Fibroblast of skin of left biceps (primary cell): Measurements from ENCODE around the gene SIRT1.
A peak's percentile ranks its signal among the peaks of the same experiment; 100 is the strongest.
"Not testable (repeated sequence)": the region's sequence is repeated elsewhere in the genome, so short reads cannot be mapped to it uniquely, and the experiment has no call there.

Experiments used
- DNase-seq, 2 experiments: peaks; one replicate each; pipeline ENCODE4 v3.0.0-alpha.2; 2013; ENCODE audit warnings: low read depth in 2 of 2

Gene SIRT1

DNA sequence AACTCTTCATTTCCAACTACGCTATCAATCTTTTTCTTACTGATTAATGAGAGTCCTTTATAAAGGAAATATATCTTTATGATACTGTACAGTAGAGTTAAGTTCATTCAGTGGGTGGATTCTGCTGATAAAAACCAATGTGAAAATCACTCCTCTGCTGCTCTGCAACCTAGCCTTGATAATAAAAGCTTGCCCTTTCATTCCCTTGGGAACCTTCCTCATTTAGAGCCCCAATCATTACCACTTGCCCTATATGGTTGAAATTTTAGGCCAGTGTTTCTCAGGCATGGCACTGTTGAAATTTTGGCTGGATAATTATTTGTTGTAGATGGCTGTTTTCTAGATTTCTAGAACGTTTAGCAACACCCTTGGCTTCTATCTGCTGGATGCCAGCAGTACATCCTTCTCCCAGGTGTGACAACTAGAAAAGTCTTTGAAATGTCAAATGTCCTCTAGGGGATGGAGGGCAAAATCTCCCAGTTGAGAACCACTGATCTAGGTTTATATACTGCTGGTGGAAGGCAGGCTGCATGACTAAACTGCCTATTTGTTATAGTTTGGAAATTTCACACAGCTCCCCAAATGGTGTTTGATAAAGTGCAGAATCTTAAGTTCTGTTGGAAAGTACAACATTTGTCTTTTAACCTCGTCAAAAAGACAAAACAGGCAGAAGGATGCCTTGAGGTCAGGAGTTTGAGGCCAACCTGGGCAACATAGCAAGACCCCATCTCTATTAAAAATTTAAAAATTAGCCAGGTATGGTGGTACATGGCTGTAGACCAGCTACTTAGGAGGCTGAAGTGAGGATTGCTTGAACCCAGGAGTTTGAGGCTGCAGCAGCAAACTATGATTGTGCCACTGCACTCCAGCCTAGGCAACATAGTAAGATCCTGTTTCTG is 8.9 kb upstream of the SIRT1 start:
- no peak for DNase-seq

DNA sequence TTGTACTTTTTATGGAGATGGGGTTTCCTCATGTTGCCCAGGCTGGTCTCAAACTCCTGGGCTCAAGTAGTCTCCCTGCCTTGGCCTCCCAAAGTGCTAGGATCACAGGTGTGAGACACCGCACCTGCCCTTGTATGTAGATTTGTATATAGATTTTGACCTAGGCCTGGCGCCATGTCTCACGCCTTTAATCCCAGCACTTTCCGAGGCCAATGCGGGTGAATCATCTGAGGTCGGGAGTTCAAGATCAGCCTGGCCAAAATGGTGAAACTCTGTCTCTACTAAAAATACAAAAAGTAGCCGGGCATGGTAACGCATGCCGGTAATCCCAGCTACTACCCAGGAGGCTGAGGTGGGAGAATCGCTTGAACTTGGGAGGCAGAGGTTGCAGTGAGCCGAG is 7.0 kb upstream of the SIRT1 start:
- not testable (repeated sequence) for DNase-seq

DNA sequence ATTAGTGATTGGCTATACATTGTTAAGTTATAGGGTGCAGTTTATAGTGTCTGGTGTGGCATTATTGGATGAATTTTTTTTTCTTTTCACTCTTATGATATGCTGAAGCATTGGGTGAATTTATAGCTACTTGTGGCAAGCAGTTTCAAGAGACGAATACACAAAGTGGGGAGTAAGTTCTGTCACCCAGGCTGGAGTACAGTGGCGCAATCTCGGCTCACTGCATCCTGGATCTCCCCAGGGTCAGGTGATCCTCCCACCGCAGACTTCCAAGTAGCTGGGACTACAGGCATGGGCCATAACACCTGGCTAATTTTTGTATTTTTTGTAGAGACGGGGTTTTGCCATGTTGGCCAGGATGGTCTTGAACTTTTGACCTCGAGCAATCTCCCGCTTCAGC is 6.3 kb upstream of the SIRT1 start:
- no peak for DNase-seq

DNA sequence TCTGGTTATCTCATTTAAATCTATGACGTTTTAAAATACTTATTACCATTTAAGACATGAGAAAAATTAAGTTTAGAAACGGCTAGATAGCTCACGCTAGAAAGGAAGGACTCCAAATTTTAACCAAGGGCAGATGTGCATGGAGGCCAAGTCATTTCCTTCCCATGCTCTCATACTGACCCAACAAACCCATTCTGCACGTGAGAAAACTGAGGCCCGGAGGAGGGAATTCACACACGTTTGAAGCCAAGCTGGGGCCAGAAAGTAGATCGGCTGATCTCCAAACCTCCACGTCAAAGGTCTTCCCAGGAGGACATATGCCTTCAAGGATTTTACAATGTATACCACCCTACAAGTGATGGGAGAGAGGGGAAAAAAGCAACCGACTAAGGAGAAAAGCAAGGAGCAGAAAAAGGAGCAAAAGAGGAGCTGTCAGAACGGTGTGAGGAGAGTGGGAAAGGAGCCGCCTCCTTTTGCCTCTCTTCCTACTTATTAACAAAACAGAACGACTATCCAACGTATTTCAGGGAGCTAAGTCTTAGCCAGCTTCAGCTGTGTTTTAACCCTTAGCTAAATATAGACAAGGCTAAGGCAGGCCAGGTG is 645 bp upstream of the SIRT1 start:
- DNase-seq: no peak

DNA sequence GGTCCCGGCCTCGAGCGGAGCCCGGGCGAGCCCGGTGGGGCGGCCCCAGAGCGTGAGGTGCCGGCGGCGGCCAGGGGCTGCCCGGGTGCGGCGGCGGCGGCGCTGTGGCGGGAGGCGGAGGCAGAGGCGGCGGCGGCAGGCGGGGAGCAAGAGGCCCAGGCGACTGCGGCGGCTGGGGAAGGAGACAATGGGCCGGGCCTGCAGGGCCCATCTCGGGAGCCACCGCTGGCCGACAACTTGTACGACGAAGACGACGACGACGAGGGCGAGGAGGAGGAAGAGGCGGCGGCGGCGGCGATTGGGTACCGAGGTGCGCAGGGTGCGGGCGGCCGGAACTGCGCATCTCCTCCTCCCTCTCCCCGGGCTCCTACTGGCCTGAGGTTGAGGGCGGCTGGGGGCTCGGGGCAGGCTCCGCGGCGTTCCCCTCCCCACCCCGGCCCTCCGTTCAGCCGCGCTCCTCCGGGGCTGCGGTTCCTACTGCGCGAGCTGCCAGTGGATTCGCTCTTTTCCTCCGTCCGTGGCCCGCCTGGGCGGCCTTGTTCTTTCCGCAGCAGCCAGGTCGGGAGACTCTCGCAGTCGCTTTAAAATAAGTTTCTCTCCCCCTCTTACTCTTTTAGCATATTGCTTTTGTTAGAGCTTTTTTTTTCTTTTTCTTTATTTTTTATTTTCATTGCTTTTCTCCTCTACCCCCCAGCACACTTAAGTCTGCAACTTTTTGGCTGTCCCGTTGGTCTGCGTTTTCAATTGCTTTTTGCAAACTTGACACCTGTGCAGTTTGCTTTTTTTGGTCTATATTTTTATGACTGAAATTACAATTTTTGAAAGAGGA is 600 bp downstream of the SIRT1 start:
- DNase-seq: peak; percentile 40 to 45

DNA sequence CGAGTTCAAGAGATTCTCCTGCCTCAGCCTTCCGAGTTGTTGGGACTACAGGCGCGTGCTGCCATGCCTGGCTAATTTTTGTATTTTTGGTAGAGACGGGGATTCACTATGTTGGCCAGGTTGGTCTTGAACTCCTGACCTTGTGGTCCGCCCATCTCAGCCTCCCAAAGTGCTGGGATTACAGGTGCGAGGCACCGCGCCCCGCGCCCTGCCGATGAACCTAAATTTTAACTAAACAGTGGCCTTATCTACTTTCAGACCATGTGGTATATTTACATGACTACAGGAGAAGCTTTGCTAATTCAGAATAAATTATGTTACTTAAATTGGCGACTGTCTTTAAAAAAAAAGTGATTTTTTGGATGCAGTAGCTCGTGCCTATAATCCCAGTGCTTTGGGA is 9.2 kb downstream of the SIRT1 start:
- no peak for DNase-seq

DNA sequence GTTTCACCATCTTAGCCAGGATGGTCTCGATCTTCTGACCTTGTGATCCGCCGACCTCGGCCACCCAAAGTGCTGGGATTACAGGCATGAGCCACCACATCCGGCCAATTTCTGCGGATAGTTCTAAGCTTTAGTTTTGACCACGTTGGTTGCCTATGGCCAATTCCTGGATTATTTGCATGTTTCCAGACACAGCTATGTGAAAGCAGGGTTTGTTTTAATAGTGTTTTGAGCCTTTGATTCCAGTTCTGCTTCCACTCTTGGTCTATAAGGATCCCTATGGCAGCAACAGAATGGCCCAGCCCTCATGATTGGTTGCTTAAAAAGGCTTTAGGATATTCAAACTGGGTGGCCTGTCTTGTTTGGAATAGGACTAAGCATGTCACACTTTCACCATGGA is 19.1 kb downstream of the SIRT1 start:
- DNase-seq: no peak

DNA sequence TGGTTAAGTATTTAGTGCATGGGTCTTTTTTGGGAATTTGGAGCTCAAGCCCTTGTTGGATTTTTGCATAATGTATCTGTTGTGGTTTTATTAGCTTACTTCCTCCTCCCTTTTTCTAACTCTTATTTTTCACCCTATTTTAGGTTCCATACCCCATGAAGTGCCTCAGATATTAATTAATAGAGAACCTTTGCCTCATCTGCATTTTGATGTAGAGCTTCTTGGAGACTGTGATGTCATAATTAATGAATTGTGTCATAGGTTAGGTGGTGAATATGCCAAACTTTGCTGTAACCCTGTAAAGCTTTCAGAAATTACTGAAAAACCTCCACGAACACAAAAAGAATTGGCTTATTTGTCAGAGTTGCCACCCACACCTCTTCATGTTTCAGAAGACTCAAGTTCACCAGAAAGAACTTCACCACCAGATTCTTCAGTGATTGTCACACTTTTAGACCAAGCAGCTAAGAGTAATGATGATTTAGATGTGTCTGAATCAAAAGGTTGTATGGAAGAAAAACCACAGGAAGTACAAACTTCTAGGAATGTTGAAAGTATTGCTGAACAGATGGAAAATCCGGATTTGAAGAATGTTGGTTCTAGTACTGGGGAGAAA is 28.0 kb downstream of the SIRT1 start:
- DNase-seq: peak; percentile 8 to 15

DNA sequence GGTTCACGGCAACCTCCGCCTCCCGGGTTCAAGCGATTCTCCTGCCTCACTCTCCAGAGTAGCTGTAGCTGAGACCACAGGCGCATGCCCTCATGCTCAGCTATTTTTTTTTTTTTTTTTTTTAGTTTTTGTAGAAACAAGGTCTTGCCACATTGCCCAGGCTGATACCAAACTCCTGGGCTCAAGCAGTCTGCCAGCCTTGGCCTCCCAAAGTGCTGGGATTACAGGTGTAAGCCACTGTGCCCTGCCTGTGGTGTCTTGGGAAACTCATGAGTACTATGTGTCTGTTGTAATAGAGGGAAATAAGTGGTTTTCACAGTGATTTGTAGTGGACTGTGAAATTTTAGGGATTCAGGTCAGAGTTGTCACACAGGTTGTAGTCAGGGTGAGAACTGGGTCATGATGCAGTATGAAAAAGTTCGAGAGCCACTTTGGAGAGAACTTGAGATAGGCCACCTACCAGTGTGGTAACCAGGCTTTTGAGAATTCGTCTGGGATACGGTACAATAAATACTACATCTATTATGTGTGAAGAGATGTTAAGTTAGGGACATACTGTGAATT is 30.4 kb downstream of the SIRT1 start:
- DNase-seq: no peak

DNA sequence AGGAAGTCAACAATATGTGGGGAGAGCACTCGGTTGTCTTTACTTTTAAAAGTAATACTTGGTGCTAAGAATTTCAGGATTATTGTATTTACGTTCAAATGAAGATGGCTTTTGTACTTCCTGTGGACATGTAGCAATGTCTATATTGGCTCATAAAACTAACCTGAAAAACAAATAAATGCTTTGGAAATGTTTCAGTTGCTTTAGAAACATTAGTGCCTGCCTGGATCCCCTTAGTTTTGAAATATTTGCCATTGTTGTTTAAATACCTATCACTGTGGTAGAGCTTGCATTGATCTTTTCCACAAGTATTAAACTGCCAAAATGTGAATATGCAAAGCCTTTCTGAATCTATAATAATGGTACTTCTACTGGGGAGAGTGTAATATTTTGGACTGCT is 32.7 kb downstream of the SIRT1 start:
- no peak for DNase-seq

DNA sequence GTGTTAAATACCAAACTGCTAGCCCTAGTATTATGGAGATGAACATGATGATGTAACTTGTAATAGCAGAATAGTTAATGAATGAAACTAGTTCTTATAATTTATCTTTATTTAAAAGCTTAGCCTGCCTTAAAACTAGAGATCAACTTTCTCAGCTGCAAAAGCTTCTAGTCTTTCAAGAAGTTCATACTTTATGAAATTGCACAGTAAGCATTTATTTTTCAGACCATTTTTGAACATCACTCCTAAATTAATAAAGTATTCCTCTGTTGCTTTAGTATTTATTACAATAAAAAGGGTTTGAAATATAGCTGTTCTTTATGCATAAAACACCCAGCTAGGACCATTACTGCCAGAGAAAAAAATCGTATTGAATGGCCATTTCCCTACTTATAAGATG is 33.2 kb downstream of the SIRT1 start:
- no peak for DNase-seq

DNA sequence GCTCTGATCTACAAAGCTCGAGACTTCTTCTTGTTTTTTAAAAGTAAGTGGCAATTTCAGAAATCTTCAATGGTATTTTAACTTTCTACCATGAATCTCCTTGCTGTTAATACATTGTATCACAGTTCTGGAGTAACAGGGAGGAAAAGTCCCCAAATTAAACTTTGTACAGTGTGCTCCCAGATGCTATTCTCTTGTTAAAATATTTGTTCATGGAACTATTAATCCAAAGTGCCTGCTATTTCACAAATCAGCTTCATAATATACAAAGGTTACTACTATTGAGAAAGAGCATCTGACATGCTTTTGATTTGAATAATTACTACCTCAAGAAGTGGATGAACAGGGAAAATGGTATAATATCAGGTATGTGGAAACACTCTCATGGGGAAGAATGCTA is 36.6 kb downstream of the SIRT1 start:
- DNase-seq: no peak

DNA sequence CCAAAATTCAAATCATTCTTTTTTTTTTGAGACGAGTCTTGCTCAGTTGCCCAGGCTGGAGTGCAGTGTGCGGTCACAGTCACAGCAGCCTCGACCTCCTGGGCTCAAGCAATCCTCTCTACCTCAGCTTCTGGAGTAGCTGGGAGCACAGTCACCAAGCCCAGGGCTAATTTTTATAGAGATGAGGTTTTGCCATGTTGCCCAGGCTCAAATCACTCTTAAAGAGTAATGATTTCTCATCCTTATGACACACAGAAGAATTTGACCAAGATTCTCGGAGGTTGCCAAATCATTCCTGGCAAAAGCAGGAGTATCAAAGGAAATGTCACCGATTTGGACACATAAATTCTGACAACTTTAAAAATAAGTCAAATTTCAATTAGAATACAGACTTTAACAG is 39.1 kb downstream of the SIRT1 start:
- no peak for DNase-seq

DNA sequence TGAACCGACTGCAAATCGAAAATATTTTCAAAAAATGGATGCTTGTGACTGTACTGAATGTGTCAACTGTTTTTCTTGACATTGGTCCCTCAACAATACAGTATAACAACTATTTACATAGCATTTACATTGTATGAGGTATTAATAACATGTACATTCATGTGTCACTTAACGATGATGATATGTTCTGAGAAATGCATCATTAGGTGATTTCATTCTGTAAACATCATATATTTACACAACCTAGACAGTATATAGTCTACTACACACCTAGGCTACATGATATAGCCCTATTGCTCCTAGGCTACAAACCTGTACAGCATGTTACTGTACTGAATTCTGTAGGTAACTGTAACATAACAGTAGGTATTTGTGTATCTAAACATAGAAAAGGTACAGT is 39.7 kb downstream of the SIRT1 start:
- no peak for DNase-seq

DNA sequence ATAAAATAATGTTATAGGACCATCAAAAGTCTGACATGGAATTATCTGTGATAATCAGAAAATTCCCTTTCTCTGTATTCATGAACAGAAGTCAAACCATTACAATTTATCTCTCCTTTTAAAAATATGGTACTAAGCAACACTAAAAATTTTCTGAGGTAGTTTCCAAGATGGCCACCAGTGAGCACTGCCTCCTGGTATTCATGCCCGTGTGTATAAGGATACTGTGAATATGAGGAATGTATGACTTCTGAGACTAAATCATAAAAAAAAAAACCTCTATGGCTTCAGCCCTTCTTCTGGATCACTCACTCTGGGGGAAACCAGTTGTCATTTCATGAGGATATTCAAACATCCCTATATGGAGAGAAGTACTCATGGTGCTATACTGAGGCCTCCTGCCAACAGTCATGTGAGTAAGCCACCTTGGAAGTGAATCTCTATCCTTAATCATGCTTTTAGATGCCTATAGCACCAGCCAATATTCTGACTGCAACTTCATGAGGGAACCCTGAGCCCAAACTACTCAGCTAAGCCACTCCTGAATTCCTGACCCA is 41.1 kb downstream of the SIRT1 start:
- DNase-seq: peak; percentile 15 to 29

DNA sequence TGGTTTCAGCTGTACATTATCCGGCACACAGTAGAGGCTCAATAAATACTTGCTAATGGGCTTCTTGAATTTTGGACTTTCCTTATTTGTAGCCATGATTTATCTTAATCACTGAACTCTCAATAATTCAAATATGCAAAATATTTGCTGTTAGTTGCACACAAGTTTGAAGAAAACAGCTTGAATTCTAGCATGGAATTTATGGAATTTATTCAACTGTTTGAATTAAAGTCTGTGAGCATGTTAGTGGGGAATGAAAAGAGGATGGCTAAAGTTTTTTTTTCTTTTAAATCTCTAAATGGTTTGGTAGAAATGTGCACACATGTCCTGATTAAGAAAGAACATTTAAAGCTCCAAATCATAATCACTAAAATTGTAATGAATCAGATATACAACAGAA is 42.5 kb downstream of the SIRT1 start:
- DNase-seq: peak; percentile 4 to 10

DNA sequence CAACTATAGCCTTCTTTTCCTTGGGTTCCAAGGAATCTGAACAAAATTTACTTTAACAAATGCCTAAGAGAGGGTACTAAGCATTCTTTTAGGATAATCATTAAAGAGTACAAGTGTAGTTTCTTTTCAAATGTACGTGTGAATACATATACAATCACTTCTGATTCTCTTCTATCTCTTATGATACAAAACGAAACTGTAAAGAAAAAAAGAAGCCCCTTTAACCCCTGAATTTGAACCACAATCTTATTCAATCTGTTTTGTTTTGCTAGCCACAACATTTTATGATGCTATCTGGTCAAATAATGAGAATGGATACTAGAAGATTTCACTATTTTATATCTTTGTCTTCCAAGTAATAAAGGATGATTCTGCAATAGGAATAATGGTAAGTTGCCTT is 48.7 kb downstream of the SIRT1 start:
- no peak for DNase-seq

DNA sequence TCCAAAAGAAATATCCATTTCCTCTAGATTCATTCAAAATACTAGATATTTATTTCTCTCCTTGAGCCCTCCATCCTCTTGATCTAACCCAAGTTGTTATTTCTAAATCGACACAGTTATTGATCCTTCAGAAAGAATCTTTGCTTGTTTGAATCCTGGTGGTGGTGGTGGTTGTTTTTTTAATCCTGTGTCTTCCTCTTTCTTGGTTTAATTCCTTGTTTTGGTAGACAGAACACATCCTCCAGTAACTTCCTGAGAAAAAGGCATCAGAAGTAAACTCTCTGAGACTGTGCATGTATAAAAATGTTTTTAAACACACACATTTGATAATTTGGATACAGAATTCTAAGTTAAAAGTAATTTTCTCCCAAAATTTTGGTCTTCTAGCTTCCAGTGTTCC is 49.9 kb downstream of the SIRT1 start:
- DNase-seq: no peak

DNA sequence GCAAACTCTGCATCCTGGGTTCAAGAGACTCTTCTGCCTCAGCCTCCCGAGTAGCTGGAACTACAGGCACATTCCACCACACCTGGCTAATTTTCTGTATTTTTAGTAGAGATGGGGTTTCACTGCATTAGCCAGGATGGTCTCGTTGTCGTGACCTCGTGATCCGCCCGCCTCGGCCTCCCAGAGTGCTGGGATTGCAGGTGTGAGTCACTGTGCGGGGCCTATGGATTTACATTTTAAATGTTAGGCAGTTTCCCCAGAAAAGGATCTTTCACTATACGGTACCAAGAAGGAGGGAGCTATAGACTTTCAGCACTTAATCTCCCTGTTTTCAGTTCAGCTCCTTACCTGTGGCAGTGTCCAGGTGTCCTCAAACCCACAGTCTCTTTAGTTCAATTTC is 50.8 kb downstream of the SIRT1 start:
- no peak for DNase-seq

DNA sequence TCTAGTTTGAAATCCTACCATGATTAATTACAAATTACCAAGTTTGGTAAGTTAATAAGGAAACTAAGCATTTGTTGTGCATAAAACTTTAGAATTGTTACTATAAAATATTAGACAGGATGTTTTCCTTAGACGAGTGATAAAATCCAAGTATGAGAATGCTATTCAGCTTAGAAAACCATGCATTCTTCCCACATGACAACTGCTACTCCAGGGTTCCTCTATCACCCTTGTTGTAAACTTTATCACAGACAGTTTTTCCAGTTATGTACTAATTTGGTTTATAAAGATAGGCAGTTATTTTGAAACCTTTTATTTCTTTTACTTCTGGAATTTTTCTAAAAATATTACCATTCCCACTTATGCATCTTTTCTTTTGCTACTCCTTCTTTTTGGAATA is 52.0 kb downstream of the SIRT1 start:
- no peak for DNase-seq

DNA sequence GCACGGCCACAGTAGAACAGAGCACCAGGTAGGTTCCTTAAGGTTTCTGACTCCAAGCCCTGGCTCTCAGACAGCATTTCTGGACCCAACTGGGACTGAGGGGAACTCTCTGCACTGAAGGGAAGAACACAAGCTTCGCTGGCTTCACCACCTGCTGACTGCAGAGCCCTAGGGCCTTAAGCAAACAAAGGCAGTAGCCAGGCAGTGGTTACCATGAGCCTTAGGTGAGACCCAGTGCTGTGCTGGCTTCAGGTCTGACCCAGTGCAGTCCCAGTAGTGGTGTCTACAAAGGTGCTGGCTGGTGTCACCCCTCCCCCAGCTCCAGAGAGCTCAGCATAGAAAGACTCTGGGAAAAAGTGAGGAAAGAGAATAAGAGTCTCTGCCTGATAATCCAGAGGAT is 59.5 kb downstream of the SIRT1 start:
- DNase-seq: no peak

DNA sequence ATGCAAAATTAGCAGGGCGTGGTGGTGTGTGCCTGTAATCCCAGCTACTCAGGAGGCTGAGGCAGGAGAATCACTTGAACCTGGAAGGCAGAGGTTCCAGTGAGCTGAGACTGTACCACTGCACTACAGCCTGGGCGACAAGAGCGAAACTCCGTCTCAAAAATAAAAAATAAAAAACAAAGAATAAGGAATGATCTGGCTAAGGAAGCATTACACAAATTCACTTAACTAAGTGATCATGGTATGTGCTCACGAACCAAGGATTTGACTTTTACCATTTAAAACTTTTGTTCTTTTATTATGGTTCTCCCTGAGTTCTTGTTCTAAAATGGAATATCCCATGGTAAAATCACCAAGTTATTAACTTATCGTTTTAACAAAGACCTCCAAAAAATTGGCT is 71.2 kb downstream of the SIRT1 start:
- DNase-seq: no peak
